GM18508 (cell line): ENCODE data around the gene IRF2BPL.
"Not testable (repeated sequence)": the region's sequence is repeated elsewhere in the genome, so short reads cannot be mapped to it uniquely, and the experiment has no call there.

Source experiments
- ATAC-seq: cut with Tn5 transposase; IDR thresholded peaks from one replicate; pipeline ENCODE4 v1.9.1; 2021; ENCODE audit warnings: moderate number of reproducible peaks; ENCODE audit not compliant: insufficient read depth, unreplicated experiment

Gene IRF2BPL

DNA sequence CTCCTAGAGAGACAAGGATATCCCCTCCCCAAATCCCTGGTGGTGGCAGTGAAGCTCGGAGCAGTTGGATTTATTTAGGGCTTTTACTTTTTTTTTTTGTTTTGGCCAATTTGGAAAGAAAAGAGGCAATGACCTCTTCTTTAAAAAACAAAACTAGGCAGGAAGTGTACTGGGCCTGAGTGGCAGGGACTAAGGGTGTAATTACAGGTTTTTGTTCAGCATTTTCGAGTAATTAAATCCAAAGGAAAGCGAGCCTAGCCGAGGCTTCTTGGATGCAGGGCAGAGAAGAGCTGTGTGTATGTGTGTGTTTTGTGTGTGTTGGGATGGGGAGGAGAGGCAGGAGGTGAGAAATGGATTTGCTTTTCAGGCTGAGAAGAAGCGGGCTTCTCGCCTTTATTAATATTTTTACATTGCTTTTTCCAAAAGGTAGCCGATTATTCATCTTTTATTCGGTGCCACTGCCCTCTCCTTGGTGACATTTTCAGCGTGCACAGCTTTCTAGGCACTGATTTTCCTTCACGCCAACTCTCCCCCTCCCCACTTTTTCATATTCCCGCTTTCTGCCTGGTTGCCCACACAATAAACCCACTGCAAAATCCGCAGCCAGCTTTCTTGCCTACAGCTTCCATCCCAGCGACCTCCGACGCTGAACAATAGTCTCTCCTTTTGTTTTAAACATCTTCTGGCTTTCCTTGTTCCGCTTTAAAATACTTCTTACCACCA lies 8.9 kb upstream of the IRF2BPL start:
- no peak for ATAC-seq

DNA sequence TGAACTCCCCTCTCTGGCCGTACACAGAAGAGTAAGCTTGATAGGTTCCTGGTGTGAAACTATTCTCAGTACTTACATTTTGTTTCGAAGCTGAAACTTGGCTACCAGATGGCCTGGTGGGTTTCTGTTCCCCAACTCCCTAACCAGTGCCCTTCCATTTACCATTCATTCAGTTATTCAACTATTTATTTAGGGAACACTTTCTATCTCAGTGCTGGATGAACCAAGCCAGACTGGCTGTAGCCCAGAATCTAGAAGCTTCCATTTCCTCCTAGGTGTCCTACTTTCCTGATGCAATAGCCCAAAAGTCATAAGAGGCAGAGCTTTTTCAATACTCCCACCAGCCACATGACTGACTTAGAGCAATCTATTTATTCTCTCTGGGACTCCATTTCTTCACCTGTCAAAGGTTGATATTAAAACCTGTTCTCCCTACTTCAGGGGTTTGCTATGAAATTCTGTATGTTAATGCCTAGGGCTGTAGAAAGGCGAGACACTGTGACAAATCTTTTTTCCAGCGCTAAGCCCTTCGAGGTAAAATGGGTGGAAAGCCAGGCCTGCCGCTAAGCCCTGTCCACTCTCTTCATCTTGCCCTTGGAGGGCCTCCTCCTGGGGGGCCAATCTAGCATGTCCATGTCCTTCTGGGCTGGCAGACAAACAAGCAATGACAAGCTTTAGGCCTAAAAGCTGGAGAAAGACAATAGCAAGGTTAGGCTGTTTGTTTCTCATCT lies 8.1 kb upstream of the IRF2BPL start:
- no peak for ATAC-seq

DNA sequence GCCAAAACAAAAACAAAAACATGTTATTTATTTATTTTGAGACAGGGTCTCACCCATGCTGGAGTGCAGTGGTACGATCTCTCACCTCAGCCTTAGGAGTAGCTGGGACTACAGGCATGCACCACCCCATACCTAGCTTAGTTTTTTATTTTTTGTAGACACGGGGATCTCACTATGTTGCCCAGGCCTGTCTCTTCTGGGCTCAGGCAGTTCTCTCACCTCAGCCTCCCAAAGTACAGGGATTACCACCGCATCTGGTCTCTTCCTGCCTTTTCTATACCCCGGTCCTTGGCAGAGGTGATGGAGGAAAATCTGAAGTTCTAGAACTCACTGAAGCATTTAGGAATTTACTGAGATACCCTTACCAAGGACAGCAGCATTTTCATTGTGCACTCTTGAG lies 6.8 kb upstream of the IRF2BPL start:
- no peak for ATAC-seq

DNA sequence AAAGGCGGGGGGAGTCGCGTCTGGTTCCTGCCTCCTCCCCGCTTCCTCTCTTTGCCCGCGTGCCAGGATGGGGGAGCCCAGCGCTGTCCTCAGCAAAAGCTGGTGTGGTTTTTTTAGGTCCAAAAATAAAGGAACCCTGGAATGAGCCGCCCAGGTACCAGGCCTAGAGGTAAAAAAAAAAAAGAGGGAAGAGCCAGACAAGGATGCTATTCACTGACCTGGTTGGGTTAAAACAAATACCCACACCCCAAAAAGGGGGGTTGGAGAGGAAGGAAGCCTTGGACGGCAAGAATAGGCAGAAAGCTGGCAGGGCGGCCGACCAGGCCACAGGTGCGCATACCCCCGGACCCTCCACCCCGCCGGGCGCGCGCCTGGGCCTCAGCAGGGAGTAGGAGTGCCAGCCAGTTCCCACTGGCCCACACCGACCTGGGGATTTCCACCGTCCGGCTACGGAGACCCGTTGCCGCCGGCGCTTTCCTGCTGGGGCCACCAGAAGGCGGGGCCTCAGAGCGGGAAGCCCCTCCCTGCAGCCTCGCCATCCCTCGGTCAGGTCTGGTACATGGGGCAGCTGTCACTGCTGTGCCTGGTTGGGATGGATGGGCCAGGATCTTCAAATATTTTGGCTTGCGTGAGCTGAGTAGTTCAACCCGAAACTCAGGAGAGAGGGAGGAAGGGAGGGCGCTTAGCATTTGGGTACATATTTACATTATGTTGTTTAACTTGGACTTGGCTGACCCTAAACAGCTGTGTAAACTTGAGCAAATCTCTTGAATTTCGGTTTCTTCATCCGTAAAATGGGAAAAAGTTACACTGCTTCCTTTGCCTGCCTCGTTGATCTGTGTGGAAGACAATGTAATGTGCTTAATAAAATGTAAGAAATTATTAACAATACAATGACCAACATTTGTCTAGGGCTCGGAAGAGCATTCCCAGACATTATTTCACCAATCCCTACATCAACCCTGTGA lies 5.4 kb upstream of the IRF2BPL start:
- ATAC-seq: peak; percentile 61

DNA sequence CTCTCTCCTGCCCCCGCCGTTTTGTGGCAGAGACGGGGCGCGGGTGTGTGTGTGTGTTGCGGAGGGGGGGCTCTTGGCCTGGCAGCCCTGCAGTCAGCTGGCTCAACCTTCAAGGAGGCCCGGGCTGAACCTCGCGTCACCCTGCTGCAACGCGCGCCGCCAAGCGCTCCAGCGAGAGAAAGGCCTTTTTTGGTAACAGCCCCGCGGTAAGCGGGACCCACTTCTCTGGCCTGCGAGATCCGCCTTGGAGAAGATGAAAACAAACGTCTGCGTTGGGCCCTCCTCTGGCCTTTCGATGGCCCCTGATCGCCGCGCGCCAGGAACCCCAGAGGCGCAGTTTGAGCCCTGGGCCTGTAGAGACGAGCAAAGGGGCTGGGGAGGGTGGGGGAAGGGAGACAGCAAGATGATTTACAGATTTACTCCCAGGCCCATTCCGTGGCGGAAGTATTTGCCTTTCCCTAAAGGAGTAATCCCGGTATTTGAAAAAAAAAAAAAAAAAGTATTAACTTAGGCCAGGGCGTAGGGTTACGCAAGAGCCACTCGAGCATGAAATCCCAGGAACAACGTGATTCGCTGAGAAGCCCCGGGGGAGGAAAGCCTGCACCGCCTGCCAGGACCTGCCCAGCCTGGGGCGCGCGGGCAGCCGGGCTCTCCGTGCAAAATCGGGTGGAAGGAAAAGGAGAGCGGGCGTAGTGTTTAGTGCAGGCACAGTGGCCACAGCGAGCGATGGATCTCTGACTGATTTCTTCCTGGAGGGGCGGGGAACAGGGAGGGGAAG lies 4.5 kb upstream of the IRF2BPL start:
- ATAC-seq: no peak

DNA sequence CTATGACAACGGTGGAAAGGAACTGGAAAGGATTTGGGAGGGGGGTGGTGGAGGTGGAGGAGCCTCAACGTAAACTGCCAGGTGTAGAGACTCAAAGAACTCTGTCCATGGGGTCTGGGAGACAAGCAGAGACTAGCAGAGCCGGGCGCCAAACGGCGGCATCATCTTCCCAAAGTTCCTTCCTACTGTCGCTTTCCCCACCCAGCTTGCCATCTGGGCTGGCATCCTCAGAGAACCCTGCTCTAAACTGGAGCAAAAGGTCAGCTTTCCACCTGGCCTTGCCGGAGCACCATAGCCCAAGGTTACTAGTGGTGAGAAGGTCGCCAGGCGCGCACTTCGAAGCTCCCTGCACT lies 4.0 kb upstream of the IRF2BPL start:
- ATAC-seq: no peak

DNA sequence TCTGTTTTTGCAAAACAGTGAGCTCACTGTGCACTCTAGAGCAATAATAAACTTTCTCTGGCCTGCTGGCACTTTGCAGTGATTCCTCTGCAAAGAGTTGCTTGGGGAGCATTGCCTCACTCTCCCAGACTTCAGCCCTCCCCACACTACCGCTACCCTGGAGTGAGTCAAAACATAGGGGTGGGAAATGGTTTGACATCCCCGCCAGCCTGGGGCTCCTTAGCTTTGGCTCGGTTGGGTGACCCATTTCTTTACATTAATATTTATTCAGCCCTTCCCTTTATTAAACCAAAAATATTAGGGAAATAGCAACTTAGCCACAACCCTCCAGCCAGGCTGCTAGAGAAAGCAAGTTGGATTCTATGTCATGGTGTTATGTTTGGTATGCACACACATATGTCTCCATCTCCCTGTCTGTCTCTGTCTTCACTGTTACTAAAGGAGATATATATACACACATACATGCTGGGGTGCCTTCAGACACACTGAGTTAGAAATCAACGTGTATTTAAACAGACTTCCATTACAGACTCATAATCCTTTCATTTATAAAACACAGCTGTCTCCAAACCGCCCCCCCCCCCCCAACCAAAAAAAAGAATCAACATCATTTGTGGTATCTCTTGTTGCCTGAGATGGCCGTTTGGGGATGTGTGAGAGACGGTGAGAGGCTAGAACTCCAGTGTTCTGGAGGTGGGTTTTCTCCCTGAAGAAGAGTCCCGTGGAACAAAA lies 3.4 kb upstream of the IRF2BPL start:
- ATAC-seq: no peak

DNA sequence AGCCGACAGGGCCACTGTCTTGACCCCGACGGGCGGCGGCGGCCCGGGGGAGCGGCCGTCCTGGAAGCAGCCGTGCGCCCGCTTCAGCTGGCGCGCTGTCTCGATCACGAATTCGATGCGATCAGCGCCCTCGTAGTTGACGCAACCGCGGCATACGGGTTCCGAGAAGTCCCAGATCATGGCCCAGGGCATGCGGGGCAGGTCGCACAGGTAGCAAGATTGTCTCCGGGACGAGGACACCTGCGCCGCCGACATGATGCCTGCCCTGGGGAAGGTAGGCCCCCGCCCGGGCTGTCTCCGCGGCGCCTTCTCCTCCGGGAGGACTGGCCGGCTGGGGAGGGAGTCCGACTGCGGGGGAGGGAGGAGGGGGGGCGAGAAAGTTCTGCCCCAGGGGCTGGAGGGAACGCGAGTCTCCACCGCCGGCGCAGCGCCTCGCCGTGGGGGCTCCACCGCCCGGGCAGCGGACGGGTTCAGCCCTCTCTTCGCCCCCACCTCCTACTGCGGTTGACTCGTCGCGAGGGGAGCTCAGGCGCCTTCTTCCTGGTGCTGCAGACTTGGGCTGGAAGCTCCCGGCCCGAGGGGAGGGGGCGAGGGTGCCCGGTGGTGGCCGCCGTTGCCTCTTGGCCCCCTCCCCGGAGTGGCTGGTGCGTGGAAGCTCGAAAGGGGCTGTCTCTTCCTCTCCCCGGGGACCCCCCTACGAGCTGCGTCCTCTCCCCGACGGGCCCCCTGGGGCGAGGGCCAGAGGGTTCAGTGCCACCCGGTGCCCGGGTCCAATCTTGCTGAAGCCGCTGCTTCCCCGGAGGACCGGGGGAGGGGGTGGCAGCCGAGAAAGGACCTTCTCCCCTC lies 747 bp downstream of the IRF2BPL start:
- ATAC-seq: no peak

DNA sequence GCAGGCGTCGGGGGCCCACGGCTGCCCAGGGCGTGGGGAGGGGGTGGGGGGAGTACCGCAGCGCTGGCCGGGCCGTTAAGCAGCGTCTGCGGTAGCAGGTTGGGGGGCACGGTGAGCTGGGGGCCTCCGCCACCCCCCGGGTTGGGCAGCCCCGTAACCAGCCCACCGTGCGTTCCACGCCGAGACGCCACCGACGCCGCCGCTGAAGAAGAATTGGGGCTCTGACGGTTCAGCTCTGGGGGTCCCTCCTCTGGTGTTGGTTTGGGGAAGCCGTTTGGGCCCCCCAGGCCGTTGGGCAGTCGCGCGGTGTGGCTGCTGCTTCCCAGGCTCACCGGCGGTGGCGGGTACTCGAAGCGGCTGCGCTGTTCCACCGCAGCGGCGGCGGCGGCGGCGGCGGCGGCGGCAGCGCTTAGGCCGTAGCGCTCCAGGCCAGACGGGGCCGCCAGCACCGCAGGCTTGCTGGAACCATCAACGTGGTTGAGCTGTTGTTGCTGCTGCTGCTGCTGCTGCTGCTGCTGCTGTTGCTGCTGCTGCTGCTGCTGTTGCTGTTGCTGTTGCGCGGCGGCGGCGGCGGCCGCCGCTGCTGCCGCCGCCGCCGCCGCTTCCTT lies 1.5 kb downstream of the IRF2BPL start:
- ATAC-seq: no peak

DNA sequence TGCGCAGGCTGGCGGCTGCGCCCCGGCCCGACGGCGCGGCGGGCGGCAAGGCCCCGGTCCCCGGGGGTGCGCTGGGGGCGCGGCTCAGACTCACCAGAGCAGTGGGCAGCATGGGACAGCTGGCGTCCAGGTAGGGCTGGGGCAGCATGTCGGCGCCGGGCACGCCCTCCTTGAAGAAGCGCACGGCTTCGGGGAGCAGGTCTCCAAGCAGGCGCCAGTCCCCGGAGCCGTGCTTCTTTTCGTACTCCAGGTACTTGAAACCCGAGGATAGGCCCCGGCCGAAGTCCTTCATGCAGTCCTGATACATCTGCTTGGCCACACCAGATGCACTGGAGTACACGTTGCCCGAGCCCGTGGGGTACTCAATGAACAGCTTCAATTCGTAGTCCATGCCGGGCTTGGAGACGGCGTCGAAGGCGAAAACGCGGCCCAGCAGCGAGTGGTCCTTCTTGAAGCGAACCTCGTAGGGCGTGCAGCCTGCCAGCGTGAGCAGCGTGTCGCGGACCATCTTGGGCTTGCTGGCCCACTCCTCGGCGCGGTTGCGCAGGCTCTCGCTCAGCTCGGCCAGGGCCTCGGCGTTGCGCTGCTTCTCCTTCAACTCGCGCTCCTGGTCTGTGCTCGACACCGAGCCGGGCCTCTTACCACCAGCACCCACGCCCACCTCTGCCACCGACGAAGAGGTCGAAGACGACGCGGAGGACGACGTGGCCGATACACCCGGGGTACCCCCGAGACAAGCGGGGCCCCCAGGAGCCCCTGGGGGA lies 2.2 kb downstream of the IRF2BPL start:
- ATAC-seq: no peak

DNA sequence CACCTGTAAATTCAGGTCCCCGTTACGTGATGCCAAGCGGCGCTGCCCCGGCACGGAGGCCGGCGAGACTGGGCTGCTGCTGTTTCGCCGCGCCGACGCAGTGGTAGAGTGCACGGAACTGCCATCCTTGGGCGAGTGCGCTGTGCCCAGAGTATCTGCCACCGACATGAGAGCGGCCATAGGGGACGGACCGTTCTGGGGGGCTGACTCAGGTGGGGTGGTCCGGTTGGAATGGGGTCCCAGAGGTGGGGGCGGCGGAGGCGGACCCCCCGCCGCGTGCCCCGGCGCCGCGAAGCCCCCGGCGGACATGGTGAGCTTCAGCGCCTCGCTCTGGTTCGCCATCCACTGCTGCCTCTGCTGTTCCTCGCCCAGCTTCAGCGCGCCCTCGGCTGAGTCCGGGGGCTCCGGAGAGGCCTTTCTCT lies 2.8 kb downstream of the IRF2BPL start:
- no peak for ATAC-seq

DNA sequence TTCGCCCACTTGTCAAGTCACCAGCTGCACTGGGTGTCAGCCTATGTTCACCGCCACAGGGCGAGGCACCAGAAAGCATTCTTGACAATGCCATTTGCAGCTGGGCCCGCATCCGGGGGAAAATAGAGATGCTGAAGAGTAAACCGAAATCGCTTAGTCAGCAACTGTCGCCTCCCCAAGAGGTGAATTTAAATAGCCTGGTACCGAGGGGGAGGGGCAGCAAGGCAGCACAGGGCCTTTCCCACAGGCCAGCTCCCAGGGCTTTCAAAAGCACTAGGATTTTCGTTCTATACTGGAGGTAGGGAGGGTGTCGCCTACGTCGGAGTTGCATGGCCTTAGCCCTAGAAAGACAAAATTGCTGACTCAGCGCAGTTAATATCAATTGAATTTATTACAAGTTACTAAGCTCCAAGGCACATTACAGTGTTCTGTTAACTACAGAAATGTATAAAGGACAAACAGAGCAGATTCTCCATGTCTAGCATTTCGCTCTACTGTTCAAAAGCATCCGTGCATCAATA lies 4.3 kb downstream of the IRF2BPL start:
- ATAC-seq: no peak

DNA sequence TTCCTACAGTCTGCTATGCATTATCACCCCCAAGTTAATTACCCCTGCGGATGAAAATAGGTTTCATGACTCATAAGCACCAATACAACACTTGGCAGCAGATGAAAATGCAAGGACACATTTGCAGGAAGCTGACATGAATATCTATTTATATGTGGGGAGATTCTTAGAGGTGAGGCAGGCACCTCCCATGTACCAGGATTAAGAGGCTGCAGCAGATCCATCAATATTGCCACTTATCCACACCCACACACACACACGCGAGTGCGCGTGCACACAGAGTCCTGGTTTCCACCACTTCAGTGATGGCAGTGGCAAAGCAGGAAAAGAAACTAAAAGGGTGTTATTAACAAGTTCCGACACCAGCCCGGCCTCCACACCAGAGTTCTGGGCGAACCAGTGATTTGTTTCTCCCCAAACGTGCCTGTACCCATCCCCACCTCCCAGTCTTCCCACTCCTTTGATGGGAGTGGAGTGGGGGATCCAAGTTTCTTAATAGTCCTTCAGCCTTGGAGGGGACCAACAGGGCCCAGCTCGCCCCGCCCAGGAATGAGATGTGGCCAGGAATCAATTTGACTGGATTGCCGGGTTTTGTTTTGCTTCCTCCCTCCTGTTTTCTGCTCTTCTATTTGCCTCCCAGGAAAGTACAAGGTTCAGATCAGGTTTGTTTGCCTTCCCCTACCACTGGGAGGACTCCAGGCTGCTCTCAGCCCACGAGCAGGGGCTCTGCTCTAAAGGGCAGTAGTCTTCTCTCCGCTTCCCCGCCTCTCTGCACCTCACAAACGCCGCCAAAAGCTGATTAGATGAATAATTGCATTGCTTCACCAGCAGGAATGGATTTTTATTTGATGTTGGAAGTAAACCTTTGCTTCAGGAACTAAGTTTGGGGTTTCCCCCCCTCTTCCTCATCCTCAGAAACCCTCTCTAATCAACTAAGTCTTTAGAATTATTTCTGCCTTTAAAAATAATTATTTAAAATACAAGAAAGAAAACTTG lies 5.2 kb downstream of the IRF2BPL start:
- ATAC-seq: no peak

DNA sequence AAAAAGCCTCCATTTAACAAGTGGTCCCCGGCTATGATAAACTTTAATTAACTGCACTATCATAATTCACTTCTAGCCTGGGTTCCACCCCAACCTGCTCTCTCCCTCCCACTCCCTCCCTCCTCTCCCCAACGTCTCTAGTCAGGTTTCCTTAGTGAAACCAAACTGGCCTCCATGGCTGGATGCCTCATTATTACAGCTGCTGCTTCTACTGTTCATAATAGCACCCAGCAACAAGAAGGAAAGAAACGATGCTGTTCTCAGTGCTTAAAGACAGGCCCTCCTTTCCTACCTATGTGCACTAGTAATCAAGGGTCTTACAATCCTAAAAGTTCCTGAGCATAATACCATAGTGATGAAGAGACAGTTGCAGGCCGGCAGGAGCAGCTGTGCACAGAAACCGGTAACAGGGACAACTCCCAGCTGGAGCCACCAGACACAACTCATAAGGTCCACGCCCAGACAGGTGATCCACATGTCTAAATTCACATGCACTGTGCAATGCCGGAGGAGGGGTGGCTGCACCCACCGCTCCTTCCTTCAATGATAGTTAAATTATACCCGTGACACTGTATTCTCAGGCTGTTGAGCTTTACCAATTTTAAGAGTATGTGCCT lies 6.2 kb downstream of the IRF2BPL start:
- ATAC-seq: no peak

DNA sequence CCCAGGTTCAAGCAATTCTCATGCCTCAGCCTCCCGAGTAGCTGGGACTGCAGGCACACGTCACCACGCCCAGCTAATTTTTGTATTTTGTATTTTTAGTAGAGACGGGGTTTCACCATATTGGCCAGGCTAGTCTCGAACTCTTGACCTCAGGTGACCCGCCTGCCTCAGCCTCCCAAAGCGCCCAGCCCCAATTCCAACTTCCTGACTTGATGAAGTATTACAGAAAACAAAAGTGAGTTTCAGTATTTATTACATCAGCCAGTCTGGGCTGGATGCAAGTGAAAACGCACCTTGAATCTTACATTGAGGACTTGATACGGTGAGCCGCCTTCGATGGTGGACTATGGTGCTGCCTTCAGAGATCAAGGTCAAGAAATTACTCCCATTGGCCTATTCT lies 7.1 kb downstream of the IRF2BPL start:
- not testable (repeated sequence) for ATAC-seq

DNA sequence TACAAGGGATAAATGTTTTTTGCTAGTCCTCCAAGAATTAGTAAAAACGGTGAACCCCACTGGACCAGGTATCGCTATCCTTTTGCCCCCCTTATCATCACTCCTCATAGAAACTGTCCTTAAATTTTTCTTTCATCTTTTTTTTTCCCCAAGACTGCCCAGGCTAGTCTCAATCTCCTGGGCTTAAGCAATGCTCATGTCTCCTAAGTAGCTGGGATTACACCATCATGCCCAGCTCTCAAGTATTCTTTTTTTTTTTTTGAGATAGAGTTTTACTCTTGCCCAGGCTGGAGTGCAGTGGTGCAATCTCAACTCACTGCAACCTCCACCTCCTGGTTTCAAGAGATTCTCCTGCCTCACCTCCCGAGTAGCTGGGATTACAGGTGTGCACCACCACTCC lies 9.7 kb downstream of the IRF2BPL start:
- ATAC-seq: no peak
